Uterus (tissue), 4 donors: ENCODE results near the gene SCYGR1. TPM values are rescaled to one million over a fixed set of nuclear protein-coding genes. Genes with fewer than 3 reads are reported as not detected.

Experiments used
- DNase-seq, 2 donors: peaks; one replicate each; pipeline ENCODE4 v3.0.0-alpha.2; 2019 to 2020
- H3K27ac ChIP-seq, 2 donors: fragments of 200-600 bp; sonication (generic); 1 replicate in 1 of 2; 2 replicates in 1 of 2; pipeline ENCODE4 v1.5.1; 2016 to 2018
- H3K27me3 ChIP-seq, 2 donors: fragments of 200-600 bp; sonication (generic); one replicate each; pipeline ENCODE4 v1.5.1; 2018 to 2019; ENCODE audit warnings: control low read depth in 1 of 2
- H3K36me3 ChIP-seq, 2 donors: fragments of 200-600 bp; sonication (generic); one replicate each; pipeline ENCODE4 v1.5.1; 2019; ENCODE audit warnings: control low read depth in 1 of 2
- H3K4me1 ChIP-seq, 2 donors: fragments of 200-600 bp; sonication (generic); one replicate each; pipeline ENCODE4 v1.5.1; 2018 to 2019; ENCODE audit warnings: control low read depth in 1 of 2
- H3K4me3 ChIP-seq, 2 donors: fragments of 200-600 bp; sonication (generic); 1 replicate in 1 of 2; 2 replicates in 1 of 2; pipeline ENCODE4 v1.5.1; 2018 to 2019; ENCODE audit warnings: mild to moderate bottlenecking in 1 of 2
- H3K9me3 ChIP-seq, 2 donors: fragments of 200-600 bp; sonication (generic); one replicate each; pipeline ENCODE4 v1.5.1; 2019; ENCODE audit warnings: control low read depth in 1 of 2
- CTCF ChIP-seq, 4 experiments: fragments of 200-600 bp in 2 of 4; fragments of 450-650 bp in 2 of 4; sonication (generic) in 2 of 4; IDR thresholded peaks; one replicate each; pipeline ENCODE4 v1.5.1; 2016 to 2019; ENCODE audit warnings: antibody characterized with exemption in 4 of 4, mild to moderate bottlenecking in 2 of 4, moderate library complexity in 1 of 4
- POLR2A ChIP-seq, 2 donors: fragments of 450-650 bp; IDR thresholded peaks; one replicate each; pipeline ENCODE4 v1.6.1; 2016; ENCODE audit warnings: antibody characterized with exemption in 2 of 2, mild to moderate bottlenecking in 1 of 2, moderate library complexity in 1 of 2
- intact Hi-C: fragments of 100-400 bp; cut with DNase I; formaldehyde crosslinking; loops from one replicate; pipeline ENCODE4 v1.15.1; 2023; ENCODE audit warnings: low total_unique reads
- total RNA-seq, 4 donors: library from RNA; depleted of rRNA in 3 of 4; stranded (reverse); fragments of >200 nt in 3 of 4; gene quantifications; one replicate each; pipeline versions ENCODE4 v1.1.0 to v1.2.4, GENCODE V29; 2014 to 2023
- donor health status: DM: yes; HTN: yes; CAD: no.

Gene SCYGR1
- total RNA-seq, 4 donors from 2014 or later = not detected

GRCh38 chr2:227423656-227424499, 36.1 kb upstream of the SCYGR1 start:
- no peaks in the 10 kb centered on the region for H3K36me3 ChIP-seq
- intact Hi-C loops = no loop called here
- no peak for TF ChIP-seq CTCF (IDR thresholded peaks at IDR 0.05)
- no peak for TF ChIP-seq POLR2A (IDR thresholded peaks at IDR 0.05)

GRCh38 chr2:227420087-227421052, 32.6 kb upstream of the SCYGR1 start:
- Histone ChIP-seq H3K36me3 (no peaks in the 10 kb centered on the region), H3K27me3 (no peaks in the 10 kb centered on the region), H3K27ac (no peak overlapping the region), H3K9me3 (no peaks in the 10 kb centered on the region), H3K4me3 (no peak overlapping the region), H3K4me1 (no peaks in the 10 kb centered on the region)
- TF ChIP-seq POLR2A (IDR thresholded peaks at IDR 0.05) (no peak), CTCF (IDR thresholded peaks at IDR 0.05) (no peak)
- DNase-seq = no peak
- intact Hi-C loops = no loop called here

More at GRCh38 chr2:227423656-227424499, 36.1 kb upstream of the SCYGR1 start:
- Histone ChIP-seq H3K27me3 (no peaks in the 10 kb centered on the region), H3K27ac (no peak overlapping the region), H3K4me3 (no peak overlapping the region), H3K4me1 (no peaks in the 10 kb centered on the region), H3K9me3 (no peaks in the 10 kb centered on the region)
- no peak for DNase-seq

GRCh38 chr2:227416701-227417100, 29.0 kb upstream of the SCYGR1 start:
- TF ChIP-seq CTCF (IDR thresholded peaks at IDR 0.05) (no peak), POLR2A (IDR thresholded peaks at IDR 0.05) (no peak)
- no peaks in the 10 kb centered on the region for H3K27me3 ChIP-seq
- no peak overlapping the region for H3K27ac ChIP-seq
- H3K4me1 ChIP-seq = no peaks in the 10 kb centered on the region
- intact Hi-C loops = no loop called here
- no peaks in the 10 kb centered on the region for H3K36me3 ChIP-seq
- H3K4me3 ChIP-seq = no peak overlapping the region
- no peak for DNase-seq
- H3K9me3 ChIP-seq = no peaks in the 10 kb centered on the region

GRCh38 chr2:227415538-227416424, 28.0 kb upstream of the SCYGR1 start:
- no peaks in the 10 kb centered on the region for H3K9me3 ChIP-seq
- intact Hi-C loops = no loop called here
- H3K4me1 ChIP-seq = no peaks in the 10 kb centered on the region
- H3K36me3 ChIP-seq = no peaks in the 10 kb centered on the region
- no peak overlapping the region for H3K4me3 ChIP-seq
- no peak overlapping the region for H3K27ac ChIP-seq
- no peak for DNase-seq
- no peak for TF ChIP-seq CTCF (IDR thresholded peaks at IDR 0.05)
- no peak for TF ChIP-seq POLR2A (IDR thresholded peaks at IDR 0.05)
- H3K27me3 ChIP-seq = no peaks in the 10 kb centered on the region
